Activated T-helper 2 cell treated with anti-CD3 and anti-CD28 coated beads, Interferon-gamma antibody, Interleukin-2, Interleukin-4, amounts not matched to agents 10 μg/mL and 5 μg/mL and 100 μg/mL, durations not matched to agents 14 hours and 24 hours and 36 hours (primary cell): ENCODE results near the gene CEP95. TPM values are rescaled to one million over a fixed set of nuclear protein-coding genes. Genes with fewer than 3 reads are reported as not detected.

Experiments used
- DNase-seq: peaks from one replicate; pipeline ENCODE4 v3.0.0; 2021; ENCODE audit warnings: low spot score
- H3K27ac Mint-ChIP-seq: one replicate; pipeline ENCODE4 v1.8.0; 2021; ENCODE audit warnings: mixed read lengths
- H3K27me3 Mint-ChIP-seq: one replicate; pipeline ENCODE4 v1.8.0; 2021; ENCODE audit warnings: low read depth, mixed read lengths
- H3K36me3 Mint-ChIP-seq: one replicate; pipeline ENCODE4 v1.8.0; 2021; ENCODE audit warnings: low read depth, mixed read lengths
- H3K4me1 Mint-ChIP-seq: one replicate; pipeline ENCODE4 v1.8.0; 2021; ENCODE audit warnings: low read depth, mixed read lengths
- H3K4me3 Mint-ChIP-seq: one replicate; pipeline ENCODE4 v1.8.0; 2021; ENCODE audit warnings: low read depth, mild to moderate bottlenecking, moderate library complexity, mixed read lengths
- H3K9me3 Mint-ChIP-seq: one replicate; pipeline ENCODE4 v1.8.0; 2021; ENCODE audit warnings: mixed read lengths
- intact Hi-C: fragments of 100-400 bp; cut with micrococcal nuclease; formaldehyde crosslinking; loops from one replicate; pipeline ENCODE4 v1.15.1; 2023
- total RNA-seq: library from RNA; stranded (reverse); gene quantifications from 2 replicates; pipeline ENCODE4 v1.2.3, GENCODE V29; 2022

CEP95 gene
- total RNA-seq, 1 donor from 2014 or later, result 45.2 TPM

DNA sequence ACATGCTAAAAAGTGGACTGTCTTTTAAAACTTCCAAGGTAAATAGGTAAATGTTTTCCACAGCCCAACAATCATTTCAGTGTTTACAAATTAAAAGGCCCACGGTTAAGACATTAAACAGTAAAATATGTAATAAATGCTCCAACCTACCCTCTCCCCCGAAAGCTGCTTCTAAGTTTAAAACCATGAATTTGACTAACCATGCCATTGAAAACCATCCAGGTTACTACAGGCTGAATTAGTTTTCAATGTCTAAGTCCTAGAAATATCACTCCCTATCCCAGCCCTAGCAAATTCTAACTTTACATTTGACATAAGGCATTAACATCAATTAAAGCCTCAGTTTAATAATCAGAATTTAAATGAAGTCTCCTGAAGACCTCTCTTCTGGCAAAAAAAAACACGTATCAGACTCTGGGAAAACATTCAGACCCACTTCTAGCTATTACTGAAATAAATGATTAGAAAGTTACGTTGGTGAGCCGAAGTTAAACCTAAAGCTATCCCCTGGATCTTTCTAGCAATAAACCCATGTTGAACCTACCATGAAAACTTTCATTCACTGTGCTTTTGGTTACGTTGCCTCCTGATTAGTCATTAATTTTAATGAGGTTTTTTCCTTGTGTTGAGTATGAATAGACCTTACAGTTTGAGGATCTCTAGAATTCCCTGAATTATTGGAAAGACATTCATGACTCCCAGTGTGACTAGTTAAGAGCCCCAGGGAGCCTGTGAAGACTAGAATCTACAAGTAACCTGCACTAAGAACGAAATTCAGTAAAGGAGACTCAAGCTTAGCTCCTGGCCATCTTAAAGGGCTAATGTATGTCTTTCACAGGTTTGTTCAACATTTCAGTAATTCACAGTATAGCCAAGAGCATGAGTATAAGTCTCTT, 8.2 kb upstream of the CEP95 start:
- DNase-seq, result no peak
- Mint-ChIP-seq H3K36me3 (peaks cover 81% of the 10 kb centered on the region), H3K9me3 (no peaks in the 10 kb centered on the region), H3K4me3 (peak overlapping the region; percentile 28), H3K4me1 (peaks cover 64% of the 10 kb centered on the region), H3K27ac (peak overlapping the region; percentile 96), H3K27me3 (no peaks in the 10 kb centered on the region)
- intact Hi-C loops, result no loop called here

DNA sequence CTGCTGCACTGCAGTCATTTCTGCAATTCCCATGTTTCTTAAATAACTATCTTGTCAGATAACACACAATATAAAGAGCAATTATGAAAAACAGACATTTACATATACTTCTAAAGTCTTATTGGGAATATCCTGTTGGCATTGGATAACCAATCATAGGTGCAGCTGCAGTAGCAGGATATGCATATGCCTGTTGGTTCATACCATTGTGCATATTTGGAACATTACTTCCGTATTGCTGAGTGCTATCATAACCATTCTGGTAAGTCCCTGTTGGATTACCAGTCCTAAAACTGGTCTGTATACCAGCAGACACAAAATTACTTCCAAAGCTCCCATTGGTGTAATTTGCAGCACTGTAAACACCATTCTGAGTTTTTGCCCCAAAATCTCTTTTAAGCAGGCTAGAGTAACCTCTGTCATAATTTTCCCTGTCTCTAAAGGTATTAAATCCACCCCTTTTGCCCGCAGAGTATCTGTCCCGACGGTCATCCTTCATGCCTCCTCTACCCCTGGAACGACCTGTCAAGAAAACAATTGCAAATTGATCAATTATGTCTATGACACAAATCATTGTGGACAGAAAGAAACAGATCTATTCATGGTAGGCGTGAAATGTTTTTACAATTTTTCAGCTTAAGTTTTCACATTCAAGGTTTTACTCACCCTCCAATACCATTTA, 6.8 kb upstream of the CEP95 start:
- intact Hi-C loops, result loop anchor here (10.0 kb wide), 1 partner anchor 725 kb away; the partner anchor contains the start of genes CCDC47 and DDX42
- Mint-ChIP-seq H3K4me1 (peaks cover 66% of the 10 kb centered on the region), H3K4me3 (no peak overlapping the region), H3K27me3 (no peaks in the 10 kb centered on the region), H3K9me3 (no peaks in the 10 kb centered on the region), H3K36me3 (peaks cover 85% of the 10 kb centered on the region), H3K27ac (peak overlapping the region; percentile 21)
- no peak for DNase-seq

DNA sequence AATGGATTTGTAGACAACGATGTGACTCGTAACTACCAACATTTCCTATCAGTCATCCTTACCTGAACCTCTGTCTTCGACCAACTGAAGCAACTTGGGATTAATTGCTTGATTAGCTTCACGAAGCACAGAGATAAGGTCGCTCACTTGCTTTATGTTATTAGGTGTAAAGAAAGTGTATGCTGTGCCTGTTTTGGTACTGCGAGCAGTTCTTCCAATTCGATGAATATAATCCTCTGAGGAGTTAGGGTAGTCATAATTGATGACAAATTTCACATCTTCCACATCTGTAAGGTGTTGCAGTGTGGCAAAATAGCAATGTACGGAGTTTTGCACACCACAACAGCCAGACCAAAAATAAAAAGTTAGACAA, 6.3 kb upstream of the CEP95 start:
- H3K36me3 Mint-ChIP-seq, result peaks cover 90% of the 10 kb centered on the region
- no peaks in the 10 kb centered on the region for H3K27me3 Mint-ChIP-seq
- H3K9me3 Mint-ChIP-seq, result no peaks in the 10 kb centered on the region
- peak overlapping the region; percentile 24 for H3K27ac Mint-ChIP-seq
- no peak for DNase-seq
- intact Hi-C loops, result loop anchor here (10.0 kb wide), 1 partner anchor 726 kb away; the partner anchor contains the start of genes CCDC47 and DDX42
- peaks cover 66% of the 10 kb centered on the region for H3K4me1 Mint-ChIP-seq
- no peak overlapping the region for H3K4me3 Mint-ChIP-seq

DNA sequence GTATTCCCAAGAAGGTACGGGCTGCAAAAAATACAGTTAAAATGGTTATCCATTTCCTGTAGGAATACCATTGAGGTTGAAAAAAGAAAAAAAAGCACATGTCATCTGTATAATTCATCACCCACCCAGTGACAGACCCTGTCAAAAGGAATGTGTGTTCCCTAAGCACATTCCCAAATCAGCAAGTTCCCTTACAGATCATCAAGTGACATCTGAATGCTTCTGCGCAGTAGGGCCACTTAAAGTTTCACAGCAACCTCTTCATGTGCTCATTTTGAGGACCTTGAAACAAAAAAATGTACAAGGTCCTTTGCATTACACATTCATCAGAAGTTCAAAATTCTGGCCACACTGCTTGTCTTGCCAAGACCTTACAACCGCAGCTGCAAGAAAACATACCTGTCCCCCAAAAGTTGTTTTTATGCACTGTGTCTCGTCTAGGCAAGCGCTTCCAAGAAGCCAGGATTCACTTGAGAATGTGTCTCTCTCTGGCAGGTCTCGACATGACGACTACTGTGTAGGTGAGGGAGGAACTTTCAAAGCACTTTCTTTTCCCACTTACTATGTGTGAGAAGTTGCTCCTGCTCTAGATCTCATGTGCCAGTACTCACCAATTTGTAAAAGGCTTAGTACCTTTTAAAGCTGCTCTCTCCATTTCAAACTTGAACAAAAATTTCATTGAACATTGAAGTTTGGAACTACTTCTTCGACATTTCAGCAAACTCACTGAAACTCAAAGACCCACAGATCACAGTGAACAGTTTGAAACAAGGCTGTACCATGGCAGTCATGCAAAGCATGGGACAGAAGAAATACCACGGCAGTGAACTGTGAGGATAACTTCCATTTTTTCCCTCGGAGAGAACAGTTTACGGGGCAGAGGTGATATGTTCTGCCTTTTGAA, 5.7 kb upstream of the CEP95 start:
- intact Hi-C loops, result loop anchor here (10.0 kb wide), 1 partner anchor 726 kb away; the partner anchor contains the start of genes CCDC47 and DDX42
- H3K27me3 Mint-ChIP-seq, result no peaks in the 10 kb centered on the region
- DNase-seq, result no peak
- H3K9me3 Mint-ChIP-seq, result no peaks in the 10 kb centered on the region
- no peak overlapping the region for H3K4me3 Mint-ChIP-seq
- H3K4me1 Mint-ChIP-seq, result peaks cover 62% of the 10 kb centered on the region
- peak overlapping the region; percentile 24 for H3K27ac Mint-ChIP-seq
- peaks cover 94% of the 10 kb centered on the region for H3K36me3 Mint-ChIP-seq

DNA sequence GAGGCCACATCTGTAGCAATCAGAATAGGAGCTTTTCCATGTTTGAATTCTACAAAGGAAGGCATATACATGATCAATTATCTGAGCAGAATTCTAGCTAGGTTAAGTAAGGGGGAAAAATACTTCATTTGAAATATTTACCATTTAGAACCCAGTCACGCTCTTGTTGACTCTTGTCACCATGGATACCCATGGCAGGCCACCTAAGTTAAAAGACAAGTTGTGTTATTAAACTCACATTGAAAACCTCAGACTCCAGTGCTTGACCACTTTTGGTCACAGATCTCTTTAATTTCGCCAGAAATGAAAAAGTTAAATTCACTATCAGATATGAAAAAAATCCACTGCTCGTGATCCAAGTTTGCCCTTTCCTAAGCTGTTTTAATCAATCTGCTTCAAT, 4.8 kb upstream of the CEP95 start:
- Mint-ChIP-seq H3K4me3 (no peak overlapping the region), H3K27ac (peak overlapping the region; percentile 17), H3K9me3 (no peaks in the 10 kb centered on the region), H3K4me1 (peaks cover 62% of the 10 kb centered on the region), H3K36me3 (peaks cover 89% of the 10 kb centered on the region), H3K27me3 (no peaks in the 10 kb centered on the region)
- no peak for DNase-seq
- intact Hi-C loops, result loop anchor here (10.0 kb wide), 1 partner anchor 727 kb away; the partner anchor contains the start of genes CCDC47 and DDX42

DNA sequence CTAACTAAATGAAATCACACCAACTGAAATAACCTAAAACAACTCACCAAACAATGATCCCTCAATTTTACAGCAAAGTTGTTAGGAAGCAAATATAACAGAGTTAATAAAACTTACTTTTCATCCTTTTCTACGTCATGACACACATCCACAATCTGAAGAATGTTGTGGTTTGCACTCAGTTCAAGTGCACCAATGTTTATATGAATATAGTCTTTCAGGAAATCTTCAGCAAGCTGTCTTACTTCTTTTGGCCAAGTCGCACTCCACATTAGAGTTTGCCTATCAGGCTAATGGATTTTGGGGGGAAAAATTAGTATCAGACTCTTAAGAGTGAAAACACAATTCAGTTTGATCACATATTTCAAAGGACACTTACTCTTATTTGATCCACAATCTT, 4.0 kb upstream of the CEP95 start:
- Mint-ChIP-seq H3K4me3 (no peak overlapping the region), H3K9me3 (no peaks in the 10 kb centered on the region), H3K27ac (peak overlapping the region; percentile 45), H3K36me3 (peaks cover 86% of the 10 kb centered on the region), H3K4me1 (peaks cover 58% of the 10 kb centered on the region), H3K27me3 (no peaks in the 10 kb centered on the region)
- intact Hi-C loops, result loop anchor here (10.0 kb wide), 1 partner anchor 728 kb away; the partner anchor contains the start of genes CCDC47 and DDX42
- DNase-seq, result no peak

DNA sequence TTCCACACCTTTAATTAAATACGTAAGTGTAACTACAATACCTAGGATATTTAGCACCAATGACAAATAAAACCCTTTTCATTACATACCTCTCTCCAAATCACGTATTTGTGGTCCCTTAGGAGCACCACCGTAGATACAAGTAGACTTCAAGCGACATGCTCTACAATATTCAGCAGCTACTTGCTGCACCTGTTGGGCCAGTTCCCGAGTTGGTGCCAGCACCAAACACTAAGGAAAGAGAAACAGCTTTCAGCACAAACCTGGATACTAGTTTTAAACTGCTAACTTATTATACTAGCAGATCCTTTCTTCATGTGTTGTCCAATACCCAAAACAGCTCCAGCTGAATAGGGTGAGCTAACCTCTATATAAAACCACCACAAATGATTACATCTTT, 3.4 kb upstream of the CEP95 start:
- H3K4me3 Mint-ChIP-seq, result peak overlapping the region; percentile 37
- peak overlapping the region; percentile 34 for H3K27ac Mint-ChIP-seq
- H3K9me3 Mint-ChIP-seq, result no peaks in the 10 kb centered on the region
- no peak for DNase-seq
- intact Hi-C loops, result loop anchor here (10.0 kb wide), 1 partner anchor 729 kb away; the partner anchor contains the start of genes CCDC47 and DDX42
- peaks cover 83% of the 10 kb centered on the region for H3K36me3 Mint-ChIP-seq
- no peaks in the 10 kb centered on the region for H3K27me3 Mint-ChIP-seq
- H3K4me1 Mint-ChIP-seq, result peaks cover 58% of the 10 kb centered on the region

DNA sequence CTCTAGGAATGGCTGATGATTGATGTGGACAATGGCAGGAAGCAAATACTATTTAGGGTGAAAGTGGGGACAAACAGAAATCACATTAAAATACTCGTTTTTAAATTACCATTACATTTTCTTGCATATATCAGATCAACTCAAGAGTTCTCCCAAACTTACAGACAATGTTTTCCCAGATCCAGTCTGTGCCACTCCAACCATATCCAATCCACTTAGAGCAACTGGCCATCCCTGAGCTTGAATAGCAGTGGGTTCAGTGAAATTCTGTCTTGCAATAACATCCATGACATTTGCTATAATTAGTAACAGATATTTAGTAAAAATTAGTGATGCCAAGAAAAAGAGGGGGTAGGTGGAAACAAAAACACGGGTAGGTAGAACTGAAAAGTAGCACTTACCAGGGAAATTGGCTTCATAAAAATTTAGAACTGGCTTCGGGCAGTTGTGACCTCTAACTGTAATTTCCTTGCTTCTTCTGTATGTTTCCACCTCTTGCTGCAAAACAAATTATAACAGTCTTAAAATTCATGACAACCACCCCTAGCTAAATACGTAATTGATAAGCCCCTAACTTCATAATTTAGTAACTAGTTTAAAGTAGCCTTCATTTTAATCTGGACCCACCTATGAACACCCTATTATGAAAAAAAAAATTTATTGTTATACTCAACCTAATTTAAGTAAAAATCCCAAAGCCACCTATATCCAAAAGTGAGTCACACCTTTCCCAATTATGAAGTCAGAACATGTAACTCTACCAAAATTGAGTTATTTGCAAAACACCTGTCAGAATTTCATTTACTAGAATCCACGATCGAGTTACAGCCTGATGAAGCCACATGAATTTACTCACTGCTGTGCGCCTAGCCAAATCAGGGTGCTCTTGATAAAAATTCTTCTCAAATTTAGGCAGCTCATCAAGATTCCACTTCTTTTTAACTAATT, 2.7 kb upstream of the CEP95 start:
- Mint-ChIP-seq H3K9me3 (no peaks in the 10 kb centered on the region), H3K4me1 (peaks cover 56% of the 10 kb centered on the region), H3K36me3 (peaks cover 78% of the 10 kb centered on the region), H3K4me3 (peak overlapping the region; percentile 98), H3K27me3 (no peaks in the 10 kb centered on the region), H3K27ac (peak overlapping the region; percentile 100)
- DNase-seq, result no peak
- intact Hi-C loops, result loop anchor here (10.0 kb wide), 1 partner anchor 729 kb away; the partner anchor contains the start of genes CCDC47 and DDX42

DNA sequence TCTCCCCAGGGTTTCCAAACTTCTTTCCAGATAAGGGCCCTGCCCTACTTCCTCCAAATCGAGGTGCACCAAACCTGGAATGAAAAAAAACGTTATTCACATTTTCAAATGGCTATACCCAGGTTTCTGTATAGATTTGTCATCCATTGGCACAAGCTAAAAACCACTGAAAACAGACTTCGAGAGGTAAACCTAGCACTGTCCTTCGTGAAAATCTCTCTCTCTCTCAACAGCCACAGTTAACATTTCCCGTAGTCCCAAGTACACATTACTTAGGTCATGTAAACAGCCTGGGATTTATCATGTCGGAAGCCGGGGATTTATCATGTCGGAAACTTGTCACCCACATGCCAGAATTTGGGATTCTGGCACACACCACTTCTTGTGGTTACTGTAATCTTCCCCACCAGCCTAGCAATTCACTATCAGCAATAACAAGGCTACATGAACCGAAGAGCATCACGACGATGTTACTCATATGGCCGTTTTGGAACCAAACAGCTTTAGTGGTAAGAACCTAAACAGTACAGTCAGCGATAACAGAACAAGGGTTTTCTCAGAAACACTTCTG, 1.9 kb upstream of the CEP95 start:
- no peak for DNase-seq
- intact Hi-C loops, result loop anchor here (5.0 to 10.0 kb wide), 6 partner anchors 97 to 730 kb away; partner anchors contain the start of genes CCDC47, DDX42, FTSJ3 and GNA13
- Mint-ChIP-seq H3K9me3 (no peaks in the 10 kb centered on the region), H3K4me1 (peaks cover 54% of the 10 kb centered on the region), H3K27ac (peak overlapping the region; percentile 100), H3K4me3 (peak overlapping the region; percentile 98), H3K36me3 (peaks cover 75% of the 10 kb centered on the region), H3K27me3 (no peaks in the 10 kb centered on the region)

DNA sequence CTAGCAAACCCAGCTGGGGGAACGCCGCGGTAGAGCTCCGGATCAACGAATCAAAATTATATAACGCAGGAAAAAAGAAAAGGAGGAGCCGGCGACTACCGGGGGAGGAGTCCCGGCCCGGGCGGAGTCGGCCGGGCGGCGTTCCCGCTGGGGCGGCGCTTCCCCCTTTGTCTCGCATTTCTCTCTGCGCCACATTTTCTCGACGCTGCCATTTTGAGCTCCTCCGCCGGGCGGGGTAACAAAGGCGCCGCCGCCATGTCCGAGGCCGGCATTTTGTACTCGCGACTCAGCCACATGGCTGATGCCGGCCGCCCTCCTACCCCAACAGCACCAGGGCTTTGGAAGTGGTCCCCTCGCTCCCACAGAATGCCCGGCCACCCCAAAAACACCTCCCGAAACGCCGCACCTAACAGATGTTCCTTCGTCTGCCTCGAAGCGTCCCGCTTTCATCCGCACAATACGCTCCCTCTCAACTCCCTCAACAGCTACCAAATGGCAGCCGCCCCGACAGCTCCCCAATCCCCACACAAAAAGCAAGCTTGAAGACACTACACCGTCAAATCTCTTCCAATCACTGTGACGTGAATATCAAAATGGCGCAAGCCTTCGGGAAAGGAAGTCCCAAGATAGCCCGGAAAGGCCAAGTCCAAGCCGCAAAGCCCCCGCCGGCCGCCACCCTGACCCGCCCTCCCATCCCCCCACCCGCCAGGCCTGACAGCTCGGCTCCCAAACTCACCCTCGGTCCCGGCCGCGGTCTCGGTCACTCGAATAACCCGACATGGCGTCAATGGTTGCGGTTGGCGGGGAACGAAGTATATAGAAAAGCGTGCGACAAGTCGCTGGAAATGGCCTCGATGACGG, 1.2 kb upstream of the CEP95 start:
- no peaks in the 10 kb centered on the region for H3K27me3 Mint-ChIP-seq
- intact Hi-C loops, result loop anchor here (1.0 to 10.0 kb wide), 10 partner anchors 8 to 731 kb away; partner anchors contain the start of genes CCDC47, DDX42, FTSJ3 and GNA13
- peak; percentile 86 for DNase-seq
- H3K36me3 Mint-ChIP-seq, result peaks cover 74% of the 10 kb centered on the region
- peak overlapping the region; percentile 100 for H3K27ac Mint-ChIP-seq
- peak overlapping the region; percentile 98 for H3K4me3 Mint-ChIP-seq
- no peaks in the 10 kb centered on the region for H3K9me3 Mint-ChIP-seq
- H3K4me1 Mint-ChIP-seq, result peaks cover 50% of the 10 kb centered on the region
